Cardiac fibroblast (primary cell): ENCODE measurements around the gene SLC12A8.
A peak's percentile ranks its signal among the peaks of the same experiment; 100 is the strongest.

Experiments
- DNase-seq, 2 donors: peaks; one replicate each; pipeline versions ENCODE4 v3.0.0 to v3.0.0-alpha.2; 2010; ENCODE audit warnings: low read depth in 2 of 2
- H3K4me3 ChIP-seq, 2 donors: replicated peaks in 1 of 2; 1 replicate in 1 of 2; 2 replicates in 1 of 2; pipeline ENCODE4 v1.5.1; 2011; ENCODE audit warnings: low read depth in 2 of 2, low read length in 2 of 2, mild to moderate bottlenecking in 2 of 2, moderate library complexity in 1 of 2
- TF ChIP-seq, protein P1 (sequence below): IDR thresholded peaks from one replicate; pipeline ENCODE4 v1.5.1; 2011; ENCODE audit warnings: low read depth, mild to moderate bottlenecking, low read length, inconsistent platforms

The SLC12A8 gene

DNA sequence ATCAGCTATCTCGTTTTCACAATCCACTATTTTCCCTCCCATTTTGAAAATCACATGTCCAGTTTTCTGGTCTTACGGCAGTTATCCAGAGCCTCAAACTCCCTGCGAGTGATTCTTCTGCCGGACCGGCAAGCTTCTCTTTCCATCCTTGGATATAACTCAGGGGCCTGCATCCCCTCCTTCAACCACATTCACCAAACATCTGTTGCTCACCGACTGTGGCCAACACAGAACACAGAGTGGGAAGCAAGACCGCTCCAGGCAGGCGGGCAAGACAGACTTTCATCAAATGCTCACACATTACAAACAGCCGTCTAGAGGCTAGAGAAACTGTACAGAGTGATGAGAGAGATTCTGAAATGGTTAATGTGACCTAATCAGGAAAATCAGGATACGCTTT is 7.6 kb upstream of the SLC12A8 start:
- no peak overlapping the region for H3K4me3 ChIP-seq
- TF ChIP-seq, protein P1, sequence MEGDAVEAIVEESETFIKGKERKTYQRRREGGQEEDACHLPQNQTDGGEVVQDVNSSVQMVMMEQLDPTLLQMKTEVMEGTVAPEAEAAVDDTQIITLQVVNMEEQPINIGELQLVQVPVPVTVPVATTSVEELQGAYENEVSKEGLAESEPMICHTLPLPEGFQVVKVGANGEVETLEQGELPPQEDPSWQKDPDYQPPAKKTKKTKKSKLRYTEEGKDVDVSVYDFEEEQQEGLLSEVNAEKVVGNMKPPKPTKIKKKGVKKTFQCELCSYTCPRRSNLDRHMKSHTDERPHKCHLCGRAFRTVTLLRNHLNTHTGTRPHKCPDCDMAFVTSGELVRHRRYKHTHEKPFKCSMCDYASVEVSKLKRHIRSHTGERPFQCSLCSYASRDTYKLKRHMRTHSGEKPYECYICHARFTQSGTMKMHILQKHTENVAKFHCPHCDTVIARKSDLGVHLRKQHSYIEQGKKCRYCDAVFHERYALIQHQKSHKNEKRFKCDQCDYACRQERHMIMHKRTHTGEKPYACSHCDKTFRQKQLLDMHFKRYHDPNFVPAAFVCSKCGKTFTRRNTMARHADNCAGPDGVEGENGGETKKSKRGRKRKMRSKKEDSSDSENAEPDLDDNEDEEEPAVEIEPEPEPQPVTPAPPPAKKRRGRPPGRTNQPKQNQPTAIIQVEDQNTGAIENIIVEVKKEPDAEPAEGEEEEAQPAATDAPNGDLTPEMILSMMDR = no peak
- DNase-seq = no peak

DNA sequence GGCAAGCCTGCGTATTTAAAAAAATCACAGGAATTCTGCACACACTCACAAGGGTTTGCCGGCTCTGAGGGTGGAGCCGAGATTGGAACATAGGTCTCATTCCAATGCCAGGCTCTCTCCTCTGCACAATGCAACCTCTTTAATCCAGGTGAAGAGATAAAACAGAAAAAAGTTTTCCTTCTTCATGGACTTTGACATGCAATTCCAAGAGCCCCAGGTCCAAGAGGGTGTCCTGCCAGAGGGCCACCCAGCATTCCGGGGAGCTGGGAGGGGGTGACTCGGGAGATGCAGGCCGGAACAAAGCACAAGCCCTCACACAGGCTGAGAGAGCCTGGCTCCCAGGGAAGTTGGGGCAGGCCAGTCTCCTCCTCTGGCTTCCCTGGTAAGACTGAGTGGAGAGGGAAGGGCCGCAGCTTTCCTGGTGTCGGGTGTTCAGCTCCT is 6.7 kb upstream of the SLC12A8 start:
- TF ChIP-seq, protein P1 = no peak
- DNase-seq = no peak

GRCh38 chr3:125214738-125215137 is 2.2 kb upstream of the SLC12A8 start:
- H3K4me3 ChIP-seq = no peak overlapping the region
- peak in 1 of 2 donors; percentile 30 for DNase-seq
- TF ChIP-seq, protein P1 = no peak

More for the DNA sequence above, 6.7 kb upstream of the SLC12A8 start:
- H3K4me3 ChIP-seq = no peak overlapping the region

DNA sequence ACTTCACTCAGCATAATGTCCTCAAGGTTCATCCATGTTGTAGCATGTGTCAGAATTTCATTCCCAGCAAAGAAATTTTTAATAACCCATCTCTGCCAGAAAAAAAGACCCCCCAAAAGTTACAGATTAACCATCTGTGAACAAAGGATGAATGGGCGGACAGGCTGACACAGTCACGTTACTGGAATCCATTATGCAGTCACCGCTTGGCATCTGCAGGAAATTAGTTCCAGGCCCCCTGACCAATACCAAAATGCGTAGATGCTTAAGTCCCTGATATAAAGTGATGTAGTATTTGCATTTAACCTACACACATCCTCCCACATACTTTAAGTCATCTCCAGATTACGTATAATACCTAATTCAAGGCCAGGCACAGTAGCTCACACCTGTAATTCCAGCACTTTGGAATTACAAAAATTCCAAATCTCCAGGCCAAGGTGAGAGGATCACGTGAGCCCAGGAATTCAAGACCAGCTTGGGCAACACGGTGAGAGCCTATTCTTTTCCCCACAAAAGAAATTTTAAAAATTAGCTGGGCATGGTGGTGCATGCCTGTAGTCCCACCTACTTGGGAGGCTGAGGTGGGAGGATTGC is 1.5 kb upstream of the SLC12A8 start:
- peak; percentile 19 to 38 for DNase-seq
- no peak overlapping the region for H3K4me3 ChIP-seq
- TF ChIP-seq, protein P1 = no peak

DNA sequence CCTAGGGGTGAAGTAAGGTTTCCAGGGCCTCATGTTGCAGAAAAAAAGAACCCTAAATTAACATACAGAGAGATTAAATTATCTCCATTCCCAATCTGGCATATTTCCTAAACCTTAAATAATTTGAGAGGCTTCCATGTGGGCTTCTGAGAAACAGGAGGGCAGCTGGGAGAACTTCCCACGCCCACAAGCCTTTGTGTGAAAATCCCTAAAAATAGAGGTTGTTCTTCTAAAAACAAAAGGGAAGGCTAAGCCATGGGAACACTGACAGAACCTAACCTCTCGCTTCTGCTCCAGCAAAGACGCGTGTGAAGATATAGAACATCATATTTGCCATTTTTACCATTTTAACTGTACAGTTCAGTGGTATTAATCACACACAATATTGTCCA is 812 bp upstream of the SLC12A8 start:
- DNase-seq = no peak
- no peak overlapping the region for H3K4me3 ChIP-seq
- TF ChIP-seq, protein P1 = no peak

- DNase-seq = no peak
- TF ChIP-seq, protein P1 = no peak
- peak overlapping the region; percentile 51 to 52 for H3K4me3 ChIP-seq
Observed at GRCh38 chr3:125212091-125212508, 448 bp downstream of the SLC12A8 start.
